ENCODE data around the gene SIL1.

- TF ChIP-seq EZH2phosphoT487 (IDR thresholded peaks at IDR 0.05; ENCODE audit: insufficient read depth, low read depth), result no peak
- TF ChIP-seq EZH2 (IDR thresholded peaks at IDR 0.05; ENCODE audit: insufficient read depth, poor library complexity, severe bottlenecking), result no peak
Observed at GRCh38 chr5:138963763-138964371, 234.3 kb downstream of the SIL1 start.
